IPS-NIHi11 (cell line): Measurements from ENCODE around the gene GRM2.

Source experiments
- DNase-seq: peaks from one replicate; pipeline ENCODE4 v3.0.0; 2012; ENCODE audit warnings: mixed read lengths, low spot score

GRM2 gene

DNA sequence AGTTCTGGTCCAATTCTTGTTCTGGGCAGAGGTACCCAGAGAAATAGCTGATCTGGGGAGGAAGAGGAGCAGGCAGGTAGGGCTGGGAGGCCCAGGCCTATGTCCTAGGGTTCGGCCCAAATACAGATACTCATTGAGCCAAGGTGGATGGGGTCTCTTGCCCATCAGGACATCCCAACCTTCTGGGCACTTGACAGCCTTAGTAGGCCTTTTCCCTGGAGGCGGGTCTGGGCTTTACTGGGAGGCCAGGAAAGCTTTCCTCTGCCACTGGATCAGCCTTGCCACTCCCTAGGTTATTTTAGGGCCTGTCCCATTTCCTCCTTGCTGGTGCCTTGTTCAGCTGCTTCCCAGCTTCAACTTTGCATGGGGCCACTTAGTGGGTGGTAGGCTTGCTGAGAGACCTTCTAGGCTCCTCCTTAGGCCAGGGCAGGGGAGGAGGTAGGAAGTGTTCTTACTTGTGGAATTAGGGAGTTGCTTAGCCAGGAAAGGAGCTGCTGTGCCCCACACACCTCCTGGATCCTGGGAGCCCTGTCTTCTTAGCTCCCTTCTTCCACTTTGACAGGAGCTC lies 26.1 kb upstream of the GRM2 start:
- DNase-seq, result no peak

DNA sequence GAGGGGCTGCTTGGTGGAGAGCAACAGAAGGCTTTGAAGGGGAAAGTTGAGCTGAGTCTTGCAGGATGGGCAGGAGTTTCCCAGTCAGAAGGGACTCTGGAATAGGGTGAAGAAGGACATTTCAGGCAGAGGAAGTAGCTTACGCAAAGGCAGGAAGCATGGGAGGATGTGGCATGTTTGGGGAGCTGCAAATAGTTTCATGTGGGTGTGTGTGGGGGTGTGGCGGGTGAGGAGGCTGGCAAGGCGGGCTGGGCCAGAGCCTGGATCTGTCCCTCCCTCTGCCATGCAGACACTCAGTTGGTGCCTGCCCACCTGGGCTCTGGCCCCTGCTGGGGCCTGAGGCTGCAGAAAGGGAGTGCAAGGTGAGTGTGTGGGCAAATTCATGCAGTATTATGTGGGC lies 25.4 kb upstream of the GRM2 start:
- DNase-seq, result no peak

DNA sequence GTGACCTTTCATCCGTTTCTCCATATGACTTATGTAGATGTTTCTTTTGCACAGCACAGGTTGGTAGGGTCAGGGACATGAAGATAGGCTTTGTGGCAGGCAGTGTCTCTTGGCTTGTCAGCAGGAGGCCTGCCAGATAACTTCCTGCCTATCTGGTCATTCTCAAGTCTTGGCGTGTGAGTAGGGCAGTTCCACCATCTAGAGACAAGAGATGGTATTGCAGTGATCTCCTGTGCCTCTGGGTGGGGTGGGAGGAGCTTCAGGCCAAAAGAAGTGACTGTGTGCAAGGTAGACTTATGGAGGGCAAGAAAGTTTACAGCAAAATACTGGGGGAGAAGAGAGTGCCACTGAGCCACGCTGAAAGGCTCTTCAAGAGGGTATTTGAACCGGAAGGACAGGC lies 24.8 kb upstream of the GRM2 start:
- peak; percentile 91 for DNase-seq

DNA sequence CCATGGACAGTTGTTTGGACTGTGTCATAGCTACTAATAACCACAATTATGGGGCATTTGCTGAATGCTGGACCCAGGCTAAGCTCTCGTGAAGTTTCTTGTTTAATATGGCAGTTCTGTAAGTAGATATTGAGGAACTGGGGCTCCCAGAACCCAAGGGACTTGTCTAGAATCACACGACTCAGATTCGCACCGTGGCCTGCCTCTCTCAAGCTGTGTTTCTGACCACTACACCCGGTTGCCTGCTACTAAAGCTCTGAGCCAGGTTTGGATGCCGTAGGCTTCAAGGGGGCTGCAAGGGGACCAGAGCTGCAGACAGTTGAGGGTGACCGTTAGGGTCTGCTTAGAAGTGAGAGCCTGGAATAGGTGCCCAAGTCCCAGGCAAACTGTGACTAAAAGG lies 24.3 kb upstream of the GRM2 start:
- no peak for DNase-seq

DNA sequence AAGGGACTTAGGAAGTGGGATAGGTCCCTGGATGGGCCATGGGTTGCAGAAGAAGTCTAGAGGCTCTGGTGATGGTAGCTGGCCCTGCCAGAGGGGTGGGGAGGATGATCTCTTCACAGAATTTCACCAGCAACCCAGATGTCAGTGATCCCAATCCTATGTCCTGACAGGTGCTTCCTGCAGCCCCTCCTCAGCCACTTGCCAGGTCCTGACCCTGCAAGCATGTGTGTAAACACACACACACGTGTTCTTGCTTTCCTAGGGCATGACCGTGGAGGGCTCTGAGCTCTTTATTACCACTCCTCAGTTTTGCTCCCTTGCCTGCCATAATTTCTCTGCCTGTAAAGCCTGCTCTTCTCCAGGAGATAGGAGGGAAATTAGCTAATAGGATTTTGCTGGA lies 23.3 kb upstream of the GRM2 start:
- DNase-seq, result no peak

DNA sequence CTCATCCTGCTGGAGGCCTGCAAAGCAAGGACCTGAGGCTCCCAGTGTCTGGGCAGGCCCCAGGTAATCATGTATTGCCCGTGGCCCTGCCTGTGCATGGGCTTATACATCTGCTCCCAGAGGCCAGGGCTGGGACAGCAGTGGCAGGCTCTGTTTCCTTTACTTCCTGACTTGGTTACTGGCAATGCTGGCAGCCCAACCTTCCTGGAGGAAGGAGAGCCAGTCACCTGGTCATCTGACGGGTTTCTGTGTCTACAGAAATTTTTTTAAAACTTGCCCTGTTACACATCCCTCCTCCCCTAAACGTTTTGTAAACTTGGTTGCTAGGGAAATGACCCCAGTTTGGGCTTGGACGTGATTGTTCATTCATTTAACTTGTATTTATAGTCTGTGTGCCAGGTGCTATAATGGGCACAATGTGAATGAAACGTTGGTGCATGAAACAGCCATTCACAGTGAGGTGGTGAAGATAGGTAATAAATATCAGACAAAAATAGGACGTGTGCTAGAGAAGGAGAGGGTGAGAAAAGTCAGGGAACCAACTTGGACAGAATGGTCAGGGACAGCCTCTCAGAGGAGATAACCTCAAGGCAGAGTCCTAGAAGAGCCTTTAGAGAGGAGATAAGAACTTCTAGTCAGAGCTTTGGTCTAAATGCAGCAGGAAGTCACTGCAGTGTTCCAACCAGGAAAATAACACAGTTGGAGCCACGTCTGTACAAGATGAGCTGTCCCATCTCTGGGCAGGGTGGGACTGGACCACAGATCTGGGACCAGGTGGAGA lies 21.7 kb upstream of the GRM2 start:
- DNase-seq, result no peak

DNA sequence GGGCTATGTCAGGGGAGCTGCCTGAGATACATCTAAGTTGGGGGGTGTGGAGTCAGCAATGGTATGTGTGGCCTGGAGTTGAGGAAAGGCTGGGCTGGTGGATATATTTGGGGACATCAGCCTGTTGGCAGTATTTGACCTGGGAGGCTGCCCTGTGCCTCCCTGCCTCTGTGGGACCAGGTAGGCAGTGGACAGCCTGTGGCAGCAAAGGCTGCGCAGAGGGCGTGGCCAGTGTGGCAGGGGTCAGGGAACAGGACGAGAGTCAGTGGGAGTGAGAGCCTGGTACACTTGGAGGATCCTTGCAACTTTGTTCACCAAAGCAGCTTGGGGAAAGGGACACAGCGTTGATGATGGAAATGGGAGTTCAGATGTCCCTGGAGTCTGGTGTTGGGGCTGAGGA lies 20.8 kb upstream of the GRM2 start:
- DNase-seq, result no peak

DNA sequence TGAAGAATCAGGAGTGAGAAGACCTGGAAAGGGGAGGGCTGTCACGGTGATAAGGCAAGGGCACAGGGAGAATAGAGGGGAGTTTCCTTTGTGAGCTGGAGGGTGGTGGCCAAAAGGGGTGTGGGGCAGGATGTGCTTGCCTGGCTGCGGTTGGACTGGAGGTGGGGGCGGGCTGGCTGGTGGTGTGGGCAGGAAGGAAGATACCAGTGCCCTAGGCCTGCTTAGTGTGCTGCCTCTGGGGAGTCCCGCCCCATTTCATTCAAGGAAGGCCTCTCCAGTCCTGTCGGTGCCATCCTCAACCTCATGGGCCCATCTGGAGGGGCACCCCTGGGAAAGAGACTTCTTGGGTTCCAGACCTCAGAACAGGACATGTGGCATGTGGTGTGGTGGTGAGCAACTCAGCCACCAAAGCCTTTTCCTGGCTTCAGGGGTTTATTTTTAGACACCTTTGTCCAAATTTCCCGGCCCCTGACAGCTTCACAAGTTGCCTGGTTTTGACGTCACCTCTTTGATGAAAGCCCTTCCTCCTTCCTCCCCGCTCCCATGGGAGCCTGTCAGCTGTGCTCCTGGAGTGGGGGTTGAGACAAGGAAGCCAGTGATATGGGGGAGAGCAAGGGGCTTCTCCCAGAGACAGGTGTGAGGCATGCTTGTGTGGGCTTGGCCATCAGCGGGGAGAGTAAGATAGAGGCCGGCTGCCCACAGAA lies 20.2 kb upstream of the GRM2 start:
- no peak for DNase-seq

DNA sequence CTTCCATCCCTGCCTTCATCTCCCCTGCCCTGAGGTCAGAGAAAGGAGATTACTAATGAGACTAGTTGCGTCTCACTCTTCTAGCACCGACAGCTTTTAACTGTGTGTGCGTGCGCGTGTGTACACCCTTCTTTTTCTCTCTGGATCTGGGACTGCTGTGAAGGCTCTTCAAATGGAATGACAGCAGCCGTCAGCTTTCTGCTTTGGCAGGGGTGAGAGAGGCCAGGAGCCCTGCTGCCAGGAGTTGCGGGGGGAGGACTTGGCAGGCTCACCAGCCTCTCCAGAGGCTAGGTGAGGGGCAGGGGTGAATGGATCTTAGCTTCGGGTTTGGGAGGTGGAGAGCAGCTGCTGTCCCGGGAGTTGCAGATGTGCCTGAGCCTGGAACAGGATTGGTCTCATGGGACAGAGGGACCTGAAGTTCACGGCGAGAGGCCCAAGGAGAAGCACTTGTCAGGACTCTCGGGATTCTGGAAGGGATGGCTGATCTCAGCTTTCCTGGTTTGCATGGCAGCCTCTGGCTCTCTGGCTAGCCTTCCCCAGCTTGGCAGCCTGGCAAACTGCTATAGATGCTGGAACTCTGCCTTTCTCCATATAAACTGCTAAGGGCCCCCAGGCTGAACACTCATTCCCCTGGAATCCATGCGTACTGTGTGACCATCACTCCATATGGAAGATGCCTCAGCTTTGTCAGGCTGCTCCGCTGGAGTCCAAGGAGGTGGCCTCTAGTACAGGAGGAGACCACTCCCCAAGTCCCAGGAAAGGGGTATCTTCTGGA lies 19.2 kb upstream of the GRM2 start:
- DNase-seq, result no peak

DNA sequence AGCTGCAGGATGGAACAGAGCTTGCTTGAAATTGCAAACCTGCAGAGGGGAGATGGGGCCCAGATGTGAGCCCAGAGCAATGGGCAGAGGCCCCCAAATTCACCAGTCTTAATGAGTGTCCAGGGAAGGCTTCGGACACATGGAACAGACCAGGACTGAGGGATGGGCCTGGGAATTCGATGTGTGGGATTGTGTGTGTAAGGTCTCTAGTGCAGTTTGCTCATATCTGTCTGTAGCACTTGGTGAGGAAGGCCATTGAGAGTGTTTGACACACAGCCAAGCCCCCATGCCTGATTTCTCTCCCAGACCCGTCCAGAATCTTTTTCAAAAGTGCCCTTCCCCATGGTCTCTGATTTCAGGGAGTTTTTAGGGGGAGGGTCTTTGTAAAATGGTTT lies 18.7 kb upstream of the GRM2 start:
- DNase-seq, result no peak

DNA sequence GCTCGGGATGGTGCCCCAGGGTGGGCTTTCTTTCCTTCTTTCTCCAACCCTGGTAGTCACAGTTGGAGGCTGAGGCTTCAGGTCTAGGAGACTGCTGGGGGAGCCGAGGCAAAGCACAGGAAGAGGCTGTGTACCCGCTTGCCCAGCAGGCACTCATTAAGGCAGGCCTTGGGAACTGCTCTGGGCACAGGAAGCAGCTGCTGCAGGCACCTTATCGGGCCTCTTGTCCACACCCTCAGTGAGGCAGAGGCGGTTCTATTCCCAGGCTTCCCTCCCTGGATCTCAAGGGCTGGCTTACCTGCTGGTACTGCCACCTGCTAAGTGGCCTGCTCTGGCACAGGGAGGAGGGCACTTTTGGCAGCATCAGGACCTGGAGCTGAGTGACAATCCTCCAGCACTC lies 15.8 kb upstream of the GRM2 start:
- DNase-seq, result no peak

DNA sequence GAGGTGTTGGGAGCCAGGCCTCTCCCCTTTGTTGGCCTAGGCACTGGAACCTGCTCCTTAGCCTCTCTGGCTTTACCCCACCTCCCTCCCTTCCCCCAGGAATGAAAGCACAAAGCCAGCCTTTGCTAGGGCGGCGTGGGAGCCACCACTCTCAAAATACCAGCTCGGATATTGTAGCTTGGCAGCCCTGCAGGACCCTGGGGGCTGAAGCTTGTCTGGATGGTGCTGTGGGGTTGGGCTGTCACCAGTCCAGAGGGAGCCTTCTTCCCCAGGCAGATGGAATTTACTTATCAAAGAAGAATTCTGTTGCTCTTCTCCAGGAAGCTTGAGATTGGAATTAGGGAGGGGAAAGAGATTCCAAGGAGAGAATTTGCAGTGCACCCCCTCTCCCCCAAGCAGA lies 14.9 kb upstream of the GRM2 start:
- DNase-seq, result no peak

DNA sequence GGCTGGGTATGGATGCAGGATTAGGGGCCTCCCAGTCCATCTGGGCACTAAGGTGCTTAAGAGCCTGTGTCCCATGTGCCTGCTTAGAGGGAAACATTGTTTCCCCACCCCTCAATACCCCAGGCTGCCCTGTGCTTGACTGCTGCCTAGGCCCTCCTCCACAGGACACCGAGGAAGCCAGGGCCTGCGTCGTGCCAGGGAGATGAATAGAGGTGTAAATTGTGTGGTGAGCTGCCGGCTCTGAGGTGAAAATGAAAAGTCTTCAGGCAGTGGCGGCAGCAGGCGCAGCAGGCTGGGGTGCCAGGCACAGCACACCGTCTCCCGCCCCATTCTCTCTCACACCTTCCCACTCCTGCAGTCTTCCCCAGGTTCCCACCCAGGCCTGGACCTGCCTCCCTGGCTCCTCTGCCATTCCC lies 13.9 kb upstream of the GRM2 start:
- no peak for DNase-seq

DNA sequence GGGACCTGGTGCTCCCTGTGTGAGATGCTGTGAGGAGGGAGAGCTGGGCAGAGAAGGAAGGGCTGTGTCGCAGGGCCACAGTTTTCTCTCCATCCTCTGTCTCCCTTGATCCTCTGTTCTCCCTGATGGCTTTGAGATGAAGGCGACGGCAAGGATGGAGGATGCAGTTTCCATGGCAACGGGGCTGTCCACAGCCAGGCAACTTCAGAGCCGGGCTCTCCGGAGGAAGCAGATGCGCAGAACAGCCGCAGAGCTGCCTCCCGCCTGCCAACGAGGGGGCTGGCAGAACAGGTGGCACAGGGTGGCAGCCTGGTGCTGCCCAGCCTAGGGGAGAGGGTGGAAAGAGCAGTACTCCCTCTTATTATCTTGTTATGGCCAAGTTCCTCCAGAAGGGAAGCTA lies 9.9 kb upstream of the GRM2 start:
- no peak for DNase-seq

DNA sequence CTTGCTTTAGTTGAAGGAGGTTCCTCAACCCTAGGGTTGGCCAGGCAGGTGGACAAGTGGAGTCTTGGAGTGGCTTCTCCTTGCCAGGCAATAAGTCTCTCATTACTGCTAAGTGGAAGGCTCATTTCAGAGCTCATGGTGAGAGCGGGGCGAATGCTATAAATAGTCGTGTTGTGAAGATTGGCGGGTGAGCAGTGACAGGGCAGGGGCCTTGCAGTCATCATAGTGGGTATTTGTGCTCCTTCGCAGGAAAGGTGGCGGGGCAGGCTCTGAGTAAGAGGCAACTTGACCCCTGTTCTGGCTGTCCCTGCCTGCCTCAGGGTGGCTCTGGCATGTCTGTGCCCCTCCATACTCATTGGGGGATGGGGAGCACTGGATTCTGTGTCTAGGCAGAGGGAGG lies 8.7 kb upstream of the GRM2 start:
- no peak for DNase-seq

DNA sequence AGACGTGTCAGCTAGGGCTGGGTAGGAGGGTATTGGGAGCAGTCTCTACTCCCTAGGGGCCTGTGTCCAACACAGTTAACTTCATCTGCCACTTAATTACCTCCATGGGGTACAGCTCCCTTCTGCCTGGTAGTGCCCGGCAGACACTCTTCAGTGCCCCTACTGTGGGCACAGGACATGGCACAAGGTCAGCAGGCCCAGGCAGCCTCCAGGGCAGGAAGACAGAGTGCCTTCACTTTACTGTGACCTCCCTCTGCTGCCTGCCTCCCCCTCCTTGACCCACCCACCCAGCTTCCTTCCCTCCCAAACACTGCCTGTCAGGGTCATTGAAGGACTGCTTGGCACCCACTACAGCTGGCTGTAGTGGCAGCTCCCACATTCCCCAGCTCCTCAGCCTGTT lies 6.5 kb upstream of the GRM2 start:
- no peak for DNase-seq

DNA sequence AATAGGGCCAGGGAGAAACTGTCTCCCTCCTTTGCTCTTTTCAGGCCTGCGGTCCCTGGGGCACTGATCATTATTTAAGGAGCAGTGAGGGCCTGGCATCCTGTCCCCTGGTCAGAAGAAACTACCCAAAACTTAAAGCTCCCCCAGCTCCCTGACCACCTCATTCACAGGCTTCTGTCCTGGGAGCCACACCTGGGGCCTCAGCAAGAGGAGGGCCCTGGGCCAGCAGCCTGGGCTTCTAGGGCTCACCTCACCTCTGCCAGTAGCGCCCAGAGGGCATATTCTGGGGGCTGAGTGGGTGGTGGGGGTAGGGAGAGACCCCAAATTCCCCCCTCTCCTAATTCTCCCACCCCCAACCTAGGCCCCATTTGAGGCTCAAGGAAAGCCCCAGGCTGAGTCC lies 4.7 kb upstream of the GRM2 start:
- no peak for DNase-seq

DNA sequence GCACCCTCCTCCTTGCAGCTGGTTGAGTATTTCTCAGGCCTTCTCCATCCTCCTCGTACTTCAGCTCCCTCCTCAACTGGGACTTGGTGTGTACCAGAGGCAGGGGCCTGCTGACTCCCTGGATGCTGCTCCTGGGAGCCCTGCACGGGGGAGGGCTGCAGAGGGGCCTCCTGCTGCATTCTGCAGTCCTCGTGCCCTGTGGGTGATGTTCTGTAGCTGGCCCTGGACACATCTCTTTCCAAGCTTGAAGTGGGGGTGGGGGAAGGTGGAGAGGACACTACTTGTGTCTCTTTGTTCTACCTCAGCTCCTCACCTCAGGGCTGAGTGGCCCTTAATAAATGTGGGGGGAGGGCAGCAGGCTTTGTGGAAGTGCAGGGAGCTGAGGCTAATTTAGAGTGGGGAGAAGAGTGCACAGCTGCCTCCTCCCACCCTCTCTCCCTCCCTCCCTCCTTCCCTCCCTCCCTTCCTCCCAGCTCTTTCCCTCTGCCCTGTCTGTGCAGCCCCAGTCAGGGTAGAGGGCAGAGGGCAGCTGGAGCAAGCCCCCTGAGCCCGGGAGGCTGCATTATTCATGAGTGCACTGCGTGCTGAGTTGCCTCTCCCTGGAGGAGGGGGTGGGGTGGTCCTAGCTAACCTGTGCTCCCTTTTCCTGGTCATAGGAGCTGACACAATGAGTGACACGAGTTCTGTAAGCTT lies 3.7 kb upstream of the GRM2 start:
- DNase-seq, result peak; percentile 49

DNA sequence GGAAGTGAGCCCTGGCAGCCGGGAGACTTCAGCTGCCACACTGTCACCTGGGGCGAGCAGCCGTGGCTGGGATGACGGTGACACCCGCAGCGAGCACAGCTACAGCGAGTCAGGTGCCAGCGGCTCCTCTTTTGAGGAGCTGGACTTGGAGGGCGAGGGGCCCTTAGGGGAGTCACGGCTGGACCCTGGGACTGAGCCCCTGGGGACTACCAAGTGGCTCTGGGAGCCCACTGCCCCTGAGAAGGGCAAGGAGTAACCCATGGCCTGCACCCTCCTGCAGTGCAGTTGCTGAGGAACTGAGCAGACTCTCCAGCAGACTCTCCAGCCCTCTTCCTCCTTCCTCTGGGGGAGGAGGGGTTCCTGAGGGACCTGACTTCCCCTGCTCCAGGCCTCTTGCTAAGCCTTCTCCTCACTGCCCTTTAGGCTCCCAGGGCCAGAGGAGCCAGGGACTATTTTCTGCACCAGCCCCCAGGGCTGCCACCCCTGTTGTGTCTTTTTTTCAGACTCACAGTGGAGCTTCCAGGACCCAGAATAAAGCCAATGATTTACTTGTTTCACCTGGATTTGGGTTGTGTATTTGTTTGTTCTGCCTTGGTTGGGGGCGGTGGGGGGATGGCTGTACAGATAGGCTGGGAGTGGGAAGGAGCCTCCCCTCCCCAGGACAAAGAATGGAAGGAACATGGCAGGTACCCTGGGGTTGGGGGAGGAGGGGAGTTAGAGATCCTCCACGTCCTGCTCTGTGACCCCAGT lies 2.9 kb upstream of the GRM2 start:
- no peak for DNase-seq

DNA sequence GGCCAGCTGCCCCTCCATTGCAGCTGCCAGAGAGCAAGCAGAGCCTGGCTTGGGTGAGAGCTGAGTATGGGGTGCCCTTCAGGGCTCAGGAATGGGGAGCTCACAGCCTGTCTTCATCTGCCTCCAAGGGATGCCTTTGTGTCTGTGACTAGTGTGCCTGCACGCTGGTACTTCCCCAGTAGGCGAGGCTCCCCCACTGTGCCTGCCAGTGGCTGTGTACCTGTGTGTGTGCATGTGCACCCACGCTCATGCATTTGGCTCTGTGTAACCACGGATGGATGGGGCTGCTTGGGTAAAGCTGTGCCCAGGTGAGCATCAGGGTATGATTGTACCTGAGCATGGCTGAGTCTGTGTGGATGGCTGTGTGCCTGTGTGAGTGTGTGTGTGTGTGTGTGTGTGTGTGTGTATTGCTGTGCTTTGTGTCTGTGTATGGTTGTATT lies 2.3 kb upstream of the GRM2 start:
- no peak for DNase-seq

DNA sequence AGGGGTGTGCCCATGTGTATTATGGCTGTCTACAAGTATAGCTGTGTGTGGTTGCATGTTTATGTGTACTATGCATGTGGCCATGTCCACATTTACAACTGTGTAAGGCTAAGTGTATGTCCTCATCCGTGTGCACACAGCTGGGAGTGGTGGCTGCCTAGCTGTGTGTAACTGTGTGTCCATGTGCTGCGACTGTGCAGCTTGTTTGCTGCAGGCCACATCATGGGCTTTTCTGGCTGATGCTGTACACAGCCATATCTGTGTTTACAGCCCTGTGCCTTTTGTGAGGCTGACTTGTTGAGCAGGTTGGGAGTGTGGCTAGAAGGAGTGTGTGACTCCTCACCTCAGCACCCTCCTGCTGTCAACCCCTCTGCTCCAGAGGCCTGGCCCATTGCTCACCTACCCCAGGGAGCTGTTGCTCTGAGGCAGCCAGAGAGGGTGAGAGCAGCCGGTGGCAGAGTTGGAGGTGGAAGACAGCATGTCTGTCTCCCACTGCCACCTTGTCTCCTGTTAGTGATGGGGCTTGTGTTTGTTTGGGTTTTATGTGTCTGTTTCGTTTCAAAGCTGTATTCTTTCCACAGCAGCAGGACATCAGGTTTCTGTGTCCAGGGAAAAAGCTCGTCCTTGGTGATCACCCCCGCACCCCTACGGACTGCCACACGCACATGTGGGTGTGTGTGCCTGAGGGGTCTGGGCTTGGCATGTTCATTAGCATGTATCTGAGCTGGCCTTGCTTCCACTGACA lies 1.4 kb upstream of the GRM2 start:
- DNase-seq, result no peak
